GM21576 (cell line): ENCODE measurements around the gene P2RY6.
"Not testable (repeated sequence)": the region's sequence is repeated elsewhere in the genome, so short reads cannot be mapped to it uniquely, and the experiment has no call there.

Experiments used
- ATAC-seq: cut with Tn5 transposase; IDR thresholded peaks from one replicate; pipeline ENCODE4 v1.9.1; 2021; ENCODE audit warnings: mild to moderate bottlenecking, moderate library complexity; ENCODE audit not compliant: unreplicated experiment

P2RY6 gene

GRCh38 chr11:73259406-73260126 lies 12.6 kb upstream of the P2RY6 start:
- no peak for ATAC-seq

GRCh38 chr11:73260127-73260457 lies 12.0 kb upstream of the P2RY6 start:
- ATAC-seq = no peak

GRCh38 chr11:73262851-73263495 lies 9.2 kb upstream of the P2RY6 start:
- ATAC-seq = no peak

GRCh38 chr11:73263640-73264039 lies 8.5 kb upstream of the P2RY6 start:
- no peak for ATAC-seq

GRCh38 chr11:73265278-73265810 lies 6.8 kb upstream of the P2RY6 start:
- no peak for ATAC-seq

- no peak for ATAC-seq
These were observed 6.1 kb upstream of the P2RY6 start for GRCh38 chr11:73265853-73266645.

GRCh38 chr11:73266646-73267020 lies 5.5 kb upstream of the P2RY6 start:
- no peak for ATAC-seq

- no peak for ATAC-seq
These were observed 4.9 kb upstream of the P2RY6 start for GRCh38 chr11:73267122-73267846.

- no peak for ATAC-seq
These were observed 4.1 kb upstream of the P2RY6 start for GRCh38 chr11:73267906-73268540.

GRCh38 chr11:73268671-73269271 lies 3.4 kb upstream of the P2RY6 start:
- no peak for ATAC-seq

- ATAC-seq = no peak
These were observed 2.6 kb upstream of the P2RY6 start for GRCh38 chr11:73269459-73270015.

- no peak for ATAC-seq
These were observed 1.9 kb upstream of the P2RY6 start for GRCh38 chr11:73270016-73270854.

GRCh38 chr11:73270855-73271477 lies 1.2 kb upstream of the P2RY6 start:
- ATAC-seq = no peak

- not testable (repeated sequence) for ATAC-seq
These were observed 666 bp upstream of the P2RY6 start for GRCh38 chr11:73271478-73271865.

GRCh38 chr11:73272680-73273038 lies 521 bp downstream of the P2RY6 start:
- ATAC-seq = no peak

- ATAC-seq = no peak
These were observed 1.2 kb downstream of the P2RY6 start for GRCh38 chr11:73273222-73273895.

- ATAC-seq = not testable (repeated sequence)
These were observed 2.1 kb downstream of the P2RY6 start for GRCh38 chr11:73274191-73274590.

GRCh38 chr11:73274722-73275380 lies 2.7 kb downstream of the P2RY6 start:
- no peak for ATAC-seq
